IMR-90 (cell line): ENCODE measurements around the gene TEDC1. TPM values are rescaled to one million over a fixed set of nuclear protein-coding genes. Genes with fewer than 3 reads are reported as not detected.
A peak's percentile ranks its signal among the peaks of the same experiment; 100 is the strongest.

Source experiments
- ATAC-seq: fragments of 200-7000 bp; cut with Tn5 transposase; 2 replicates; pipeline ENCODE4 v1.9.1; 2020; ENCODE audit warnings: low read depth, mild to moderate bottlenecking, moderate library complexity
- BruUV-seq: library from RNA; stranded (reverse); fragments of 400-500 nt; replicated peaks from 2 replicates; lab custom pipeline; 2021; lab: Mats Ljungman, UMichigan
- CTCF ChIA-PET: fragments of 300-600 bp; formaldehyde crosslinking; extraction: SDS; loops from one replicate; lab custom pipeline; 2021; ENCODE audit warnings: antibody characterized with exemption; lab: Yijun Ruan, JAX
- POLR2A ChIA-PET: fragments of 300-600 bp; sonication (Branson Sonifier 250); formaldehyde crosslinking; loops from one replicate; lab custom pipeline; 2022; ENCODE audit warnings: antibody characterized with exemption; ENCODE audit not compliant: unreplicated experiment; lab: Charles Lee
- DNase-seq: peaks from one replicate; pipeline ENCODE4 v3.0.0; 2013
- H2AFZ ChIP-seq: replicated peaks from 2 replicates; pipeline ENCODE3; 2013; ENCODE audit warnings: low read length, mild to moderate bottlenecking; ENCODE audit not compliant: poor library complexity
- H2AK5ac ChIP-seq: 2 replicates; pipeline ENCODE4 v1.6.1; 2013; ENCODE audit warnings: low read depth, low read length, inconsistent platforms
- H2AK9ac ChIP-seq: replicated peaks from 2 replicates; pipeline ENCODE3; 2013; ENCODE audit warnings: mild to moderate bottlenecking, low read depth, low read length, moderate library complexity; ENCODE audit not compliant: poor library complexity
- H2BK120ac ChIP-seq: 2 replicates; pipeline ENCODE4 v1.6.1; 2013; ENCODE audit warnings: low read depth, low read length, inconsistent platforms
- H2BK15ac ChIP-seq: 3 replicates; pipeline ENCODE4 v1.6.1; 2013; ENCODE audit warnings: low read depth, low read length, inconsistent platforms
- H2BK20ac ChIP-seq: 2 replicates; pipeline ENCODE4 v1.6.1; 2013; ENCODE audit warnings: low read depth, mild to moderate bottlenecking, inconsistent platforms, low read length, moderate library complexity
- H2BK5ac ChIP-seq: 2 replicates; pipeline ENCODE4 v1.6.1; 2013; ENCODE audit warnings: mild to moderate bottlenecking, low read depth, low read length, inconsistent platforms; ENCODE audit not compliant: poor library complexity, severe bottlenecking
- H3K14ac ChIP-seq: replicated peaks from 2 replicates; pipeline ENCODE4 v1.6.1; 2013; ENCODE audit warnings: low read depth, low read length, inconsistent platforms
- H3K18ac ChIP-seq: 2 replicates; pipeline ENCODE4 v1.6.1; 2013; ENCODE audit warnings: low read depth, low read length, control low read depth
- H3K23ac ChIP-seq: 2 replicates; pipeline ENCODE4 v1.6.1; 2013; ENCODE audit warnings: low read depth, low read length, inconsistent platforms
- H3K27ac ChIP-seq: 2 replicates; pipeline ENCODE4 v1.5.1; 2013; ENCODE audit warnings: mild to moderate bottlenecking, control low read depth, low read length; ENCODE audit not compliant: insufficient read depth
- H3K27me3 ChIP-seq: 2 replicates; pipeline ENCODE4 v1.6.1; 2013; ENCODE audit warnings: low read length; ENCODE audit not compliant: control insufficient read depth, insufficient read depth
- H3K36me3 ChIP-seq: 2 replicates; pipeline ENCODE4 v1.6.1; 2013; ENCODE audit warnings: low read length, mixed read lengths; ENCODE audit not compliant: control insufficient read depth, insufficient read depth
- H3K4ac ChIP-seq: 2 replicates; pipeline ENCODE4 v1.6.1; 2013; ENCODE audit warnings: low read depth, low read length, inconsistent platforms
- H3K4me1 ChIP-seq: 2 replicates; pipeline ENCODE4 v1.6.1; 2013; ENCODE audit warnings: low read length, mixed read lengths; ENCODE audit not compliant: control insufficient read depth, insufficient read depth
- H3K4me2 ChIP-seq: 2 replicates; pipeline ENCODE4 v1.6.1; 2013; ENCODE audit warnings: low read depth, mild to moderate bottlenecking, control low read depth, low read length, moderate library complexity
- H3K4me3 ChIP-seq: 2 replicates; pipeline ENCODE4 v1.5.1; 2013; ENCODE audit warnings: low read depth, mild to moderate bottlenecking, control low read depth, low read length, moderate library complexity; ENCODE audit not compliant: insufficient read depth
- H3K56ac ChIP-seq: 2 replicates; pipeline ENCODE4 v1.6.1; 2013; ENCODE audit warnings: low read length, inconsistent platforms; ENCODE audit not compliant: insufficient read depth; ENCODE audit errors: extremely low read depth
- H3K79me1 ChIP-seq, 2 experiments: 2 replicates each; pipeline ENCODE4 v1.6.1; 2013; ENCODE audit warnings: low read length in 2 of 2, inconsistent platforms in 1 of 2, low read depth in 1 of 2
- H3K9ac ChIP-seq: 2 replicates; pipeline ENCODE4 v1.6.1; 2013; ENCODE audit warnings: low read depth, low read length, control low read depth
- H3K9me1 ChIP-seq: 2 replicates; pipeline ENCODE4 v1.6.1; 2013; ENCODE audit warnings: low read length, inconsistent platforms; ENCODE audit not compliant: insufficient read depth
- H3K9me3 ChIP-seq: 2 replicates; pipeline ENCODE4 v1.6.1; 2013; ENCODE audit warnings: low read length; ENCODE audit not compliant: control insufficient read depth, insufficient read depth
- H4K20me1 ChIP-seq: 2 replicates; pipeline ENCODE4 v1.6.1; 2013; ENCODE audit warnings: low read length, inconsistent platforms; ENCODE audit not compliant: insufficient read depth
- H4K5ac ChIP-seq: 2 replicates; pipeline ENCODE4 v1.6.1; 2013; ENCODE audit warnings: mild to moderate bottlenecking, low read depth, low read length, control low read depth
- H4K8ac ChIP-seq, 2 experiments: 2 replicates each; pipeline ENCODE4 v1.6.1; 2013; ENCODE audit warnings: low read depth in 2 of 2, low read length in 2 of 2, control low read depth in 1 of 2, inconsistent platforms in 1 of 2
- H4K91ac ChIP-seq: 2 replicates; pipeline ENCODE4 v1.6.1; 2013; ENCODE audit warnings: low read depth, low read length, inconsistent platforms; ENCODE audit not compliant: insufficient read depth
- BHLHE40 ChIP-seq: fragments of 150-350 bp; IDR thresholded peaks from 2 replicates; pipeline ENCODE4 v1.6.1; 2016; ENCODE audit warnings: mild to moderate bottlenecking, low read depth, low read length
- CEBPB ChIP-seq: IDR thresholded peaks from 2 replicates; pipeline ENCODE4 v1.6.1; 2012; ENCODE audit warnings: low read depth, low read length, improper control_type of control experiment
- CHD1 ChIP-seq: IDR thresholded peaks from 2 replicates; pipeline ENCODE4 v1.6.1; 2012; ENCODE audit warnings: low read depth, low read length, improper control_type of control experiment
- FOS ChIP-seq: fragments of 150-350 bp; IDR thresholded peaks from 2 replicates; pipeline ENCODE4 v1.6.1; 2016; ENCODE audit warnings: low read depth, low read length
- MAFK ChIP-seq: IDR thresholded peaks from 2 replicates; pipeline ENCODE4 v1.6.1; 2012; ENCODE audit warnings: low read depth, low read length, improper control_type of control experiment
- MAZ ChIP-seq: IDR thresholded peaks from 2 replicates; pipeline ENCODE4 v1.6.1; 2012; ENCODE audit warnings: low read depth, mild to moderate bottlenecking, low read length, improper control_type of control experiment, moderate library complexity, borderline replicate concordance
- MXI1 ChIP-seq: IDR thresholded peaks from 2 replicates; pipeline ENCODE4 v1.6.1; 2012; ENCODE audit warnings: low read depth, mild to moderate bottlenecking, low read length, moderate library complexity, borderline replicate concordance
- NFE2L2 ChIP-seq: fragments of 150-350 bp; IDR thresholded peaks from 2 replicates; pipeline ENCODE4 v1.6.1; 2016; ENCODE audit warnings: low read depth, mild to moderate bottlenecking, low read length
- POLR2A ChIP-seq: IDR thresholded peaks from 2 replicates; pipeline ENCODE4 v1.6.1; 2012; ENCODE audit warnings: mild to moderate bottlenecking, low read depth, low read length
- RAD21 ChIP-seq: IDR thresholded peaks from 2 replicates; pipeline ENCODE4 v1.6.1; 2012; ENCODE audit warnings: low read length, improper control_type of control experiment
- RCOR1 ChIP-seq: IDR thresholded peaks from 2 replicates; pipeline ENCODE4 v1.6.1; 2012; ENCODE audit warnings: mild to moderate bottlenecking, low read length, improper control_type of control experiment; ENCODE audit not compliant: insufficient replicate concordance
- RFX5 ChIP-seq: IDR thresholded peaks from 2 replicates; pipeline ENCODE4 v1.8.0; 2012; ENCODE audit warnings: low read depth, mild to moderate bottlenecking, low read length, moderate library complexity
- SMC3 ChIP-seq: fragments of 150-350 bp; IDR thresholded peaks from 2 replicates; pipeline ENCODE4 v1.6.1; 2016; ENCODE audit warnings: low read depth, mild to moderate bottlenecking, antibody characterized with exemption, low read length, moderate library complexity
- WGBS, 2 experiments: methylation state at CpG; one replicate each; pipeline versions ENCODE4 v1.1.5 to v1.1.7; 2013; ENCODE audit warnings: missing lambda C conversion rate in 2 of 2; ENCODE audit not compliant: insufficient read length in 1 of 2; ENCODE audit errors: extremely low coverage in 2 of 2; 5-methylcytosine and 5-hydroxymethylcytosine counted together
- dilution Hi-C: fragments of 300-500 bp; cut with HindIII; formaldehyde crosslinking; loops from one replicate; pipeline ENCODE4 v1.14.3; 2018; ENCODE audit warnings: low sequenced_read_pairs; ENCODE audit not compliant: unreplicated experiment
- in situ Hi-C: fragments of 300-500 bp; cut with MboI; formaldehyde crosslinking; loops from 3 replicates; pipeline ENCODE4 v1.14.3; 2019; ENCODE audit warnings: low sequenced_read_pairs, inconsistent platforms, mixed read lengths
- intact Hi-C: fragments of 100-400 bp; cut with micrococcal nuclease; formaldehyde crosslinking; loops from 2 replicates; pipeline ENCODE4 v1.10.0; 2022
- polyA plus RNA-seq, 3 experiments: library from polyadenylated mRNA; depleted of rRNA; stranded (reverse); fragments of >200 nt; gene quantifications; 2 replicates each; pipeline ENCODE4 v1.2.3, GENCODE V29; 2012; ENCODE audit warnings: low replicate concordance in 1 of 3
- total RNA-seq: library from RNA; depleted of rRNA; stranded (reverse); fragments of >200 nt; gene quantifications from 2 replicates; pipeline ENCODE4 v1.2.3, GENCODE V29; 2012
- TF ChIP-seq, protein P1 (sequence below): fragments of 150-350 bp; IDR thresholded peaks from 2 replicates; pipeline ENCODE4 v1.6.1; 2017; ENCODE audit warnings: mild to moderate bottlenecking, antibody characterized with exemption, low read length, low read depth
- TF ChIP-seq, protein P2 (sequence below): fragments of 150-350 bp; IDR thresholded peaks from 2 replicates; pipeline ENCODE4 v1.6.1; 2016; ENCODE audit warnings: low read depth, mild to moderate bottlenecking, low read length, moderate library complexity, borderline replicate concordance
- TF ChIP-seq, protein P3 (sequence below): conservative IDR thresholded peaks from 2 replicates; pipeline ENCODE4 v1.5.1; 2012; ENCODE audit warnings: mild to moderate bottlenecking, low read depth, low read length, improper control_type of control experiment

The TEDC1 gene
- total and polyA plus RNA-seq, 2 of the 4 experiments (the other 2 are of a cell fraction) = 5.7 to 6.4 TPM

DNA sequence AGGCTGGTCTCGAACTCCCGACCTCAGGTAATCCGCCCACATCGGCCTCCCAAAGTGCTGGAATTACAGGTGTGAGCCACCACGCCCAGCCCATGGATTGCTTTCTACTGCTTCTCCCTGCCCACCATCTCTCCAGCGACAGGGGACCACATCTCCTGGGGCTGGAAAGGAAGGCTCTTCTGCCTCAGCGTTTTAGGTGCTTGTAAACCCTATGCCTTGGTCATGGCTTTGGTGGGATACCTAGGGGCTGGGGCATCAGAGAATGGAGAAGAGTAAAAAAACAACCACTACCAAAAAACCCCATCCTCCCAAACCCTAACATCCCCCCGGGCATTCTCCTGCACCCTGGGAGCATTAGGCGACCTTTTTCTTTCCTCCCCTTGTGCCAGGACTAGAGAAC lies 34.3 kb downstream of the TEDC1 start:
- ATAC-seq = no peak
- no peak overlapping the region for H2BK5ac ChIP-seq
- intact Hi-C loops (loop anchor here (5.0 kb wide), 1 partner anchor 33 kb away; the partner anchor contains the start of gene TEDC1), dilution Hi-C loops (no loop called here), in situ Hi-C loops (no loop called here)
- no peak overlapping the region for H3K27ac ChIP-seq
- no peak overlapping the region for H3K56ac ChIP-seq
- H3K18ac ChIP-seq = no peak overlapping the region
- no peak overlapping the region for H4K5ac ChIP-seq
- H2BK20ac ChIP-seq = no peak overlapping the region
- no TSS peak for BruUV-seq
- no peak overlapping the region for H4K8ac ChIP-seq
- no peak for TF ChIP-seq MAFK
- no peak for TF ChIP-seq CEBPB
- TF ChIP-seq, protein P1, sequence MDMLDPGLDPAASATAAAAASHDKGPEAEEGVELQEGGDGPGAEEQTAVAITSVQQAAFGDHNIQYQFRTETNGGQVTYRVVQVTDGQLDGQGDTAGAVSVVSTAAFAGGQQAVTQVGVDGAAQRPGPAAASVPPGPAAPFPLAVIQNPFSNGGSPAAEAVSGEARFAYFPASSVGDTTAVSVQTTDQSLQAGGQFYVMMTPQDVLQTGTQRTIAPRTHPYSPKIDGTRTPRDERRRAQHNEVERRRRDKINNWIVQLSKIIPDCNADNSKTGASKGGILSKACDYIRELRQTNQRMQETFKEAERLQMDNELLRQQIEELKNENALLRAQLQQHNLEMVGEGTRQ = no peak
- TF ChIP-seq RCOR1 = no peak
- TF ChIP-seq BHLHE40 = no peak
- no peak for TF ChIP-seq NFE2L2
- TF ChIP-seq, protein P2, sequence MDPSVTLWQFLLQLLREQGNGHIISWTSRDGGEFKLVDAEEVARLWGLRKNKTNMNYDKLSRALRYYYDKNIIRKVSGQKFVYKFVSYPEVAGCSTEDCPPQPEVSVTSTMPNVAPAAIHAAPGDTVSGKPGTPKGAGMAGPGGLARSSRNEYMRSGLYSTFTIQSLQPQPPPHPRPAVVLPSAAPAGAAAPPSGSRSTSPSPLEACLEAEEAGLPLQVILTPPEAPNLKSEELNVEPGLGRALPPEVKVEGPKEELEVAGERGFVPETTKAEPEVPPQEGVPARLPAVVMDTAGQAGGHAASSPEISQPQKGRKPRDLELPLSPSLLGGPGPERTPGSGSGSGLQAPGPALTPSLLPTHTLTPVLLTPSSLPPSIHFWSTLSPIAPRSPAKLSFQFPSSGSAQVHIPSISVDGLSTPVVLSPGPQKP = no peak
- TF ChIP-seq, protein P3, sequence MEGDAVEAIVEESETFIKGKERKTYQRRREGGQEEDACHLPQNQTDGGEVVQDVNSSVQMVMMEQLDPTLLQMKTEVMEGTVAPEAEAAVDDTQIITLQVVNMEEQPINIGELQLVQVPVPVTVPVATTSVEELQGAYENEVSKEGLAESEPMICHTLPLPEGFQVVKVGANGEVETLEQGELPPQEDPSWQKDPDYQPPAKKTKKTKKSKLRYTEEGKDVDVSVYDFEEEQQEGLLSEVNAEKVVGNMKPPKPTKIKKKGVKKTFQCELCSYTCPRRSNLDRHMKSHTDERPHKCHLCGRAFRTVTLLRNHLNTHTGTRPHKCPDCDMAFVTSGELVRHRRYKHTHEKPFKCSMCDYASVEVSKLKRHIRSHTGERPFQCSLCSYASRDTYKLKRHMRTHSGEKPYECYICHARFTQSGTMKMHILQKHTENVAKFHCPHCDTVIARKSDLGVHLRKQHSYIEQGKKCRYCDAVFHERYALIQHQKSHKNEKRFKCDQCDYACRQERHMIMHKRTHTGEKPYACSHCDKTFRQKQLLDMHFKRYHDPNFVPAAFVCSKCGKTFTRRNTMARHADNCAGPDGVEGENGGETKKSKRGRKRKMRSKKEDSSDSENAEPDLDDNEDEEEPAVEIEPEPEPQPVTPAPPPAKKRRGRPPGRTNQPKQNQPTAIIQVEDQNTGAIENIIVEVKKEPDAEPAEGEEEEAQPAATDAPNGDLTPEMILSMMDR = no peak
- TF ChIP-seq MAZ = no peak
- no peak for TF ChIP-seq MXI1
- TF ChIP-seq SMC3 = no peak
- no peak for TF ChIP-seq CHD1
- no peak for TF ChIP-seq RAD21
- no peak for TF ChIP-seq FOS
- TF ChIP-seq RFX5 = no peak
- no peak for TF ChIP-seq POLR2A
- no peak overlapping the region for H2BK15ac ChIP-seq
- H3K14ac ChIP-seq = no peak overlapping the region
- no peaks in the 10 kb centered on the region for H3K36me3 ChIP-seq
- H3K4me1 ChIP-seq = peaks cover 9% of the 10 kb centered on the region; the same call in 1 of the 2 replicates
- no peak overlapping the region for H3K23ac ChIP-seq
- H3K4me3 ChIP-seq = no peak overlapping the region
- H4K91ac ChIP-seq = no peak overlapping the region
- H3K4me2 ChIP-seq = no peak overlapping the region
- 100% methylated on average over 1 of the region's 9 CpGs; no CpG with 5 or more reads in 1 of the 2 experiments for WGBS, 2 experiments
- H2BK120ac ChIP-seq = no peak overlapping the region
- no peak overlapping the region for H3K9ac ChIP-seq
- H2AFZ ChIP-seq = peak overlapping the region; percentile 89
- no peak overlapping the region for H2AK9ac ChIP-seq
- no peaks in the 10 kb centered on the region; the same call in 1 of the 2 replicates for H3K27me3 ChIP-seq
- no peaks in the 10 kb centered on the region for H3K9me3 ChIP-seq
- no peaks in the 10 kb centered on the region for H3K79me1 ChIP-seq
- ChIA-PET CTCF (interaction anchor here (0.6 kb wide), 1 partner anchor 91 kb away, joined by 3 read pairs; no protein-coding TSS in a partner anchor), POLR2A (no interaction called here)
- H3K4ac ChIP-seq = no peak overlapping the region
- no peaks in the 10 kb centered on the region for H3K9me1 ChIP-seq
- H4K20me1 ChIP-seq = 0 out of 2 replicates have a peak, but pooled peaks cover 3% of the 10 kb centered on the region
- H2AK5ac ChIP-seq = no peak overlapping the region
- DNase-seq = no peak
